HG03175 (cell line): Measurements from ENCODE around the gene PPP2R2D.
A peak's percentile ranks its signal among the peaks of the same experiment; 100 is the strongest.

Source experiments
- ATAC-seq: cut with Tn5 transposase; IDR thresholded peaks from one replicate; pipeline ENCODE4 v1.9.1; 2021; ENCODE audit warnings: mild to moderate bottlenecking, moderate library complexity; ENCODE audit not compliant: unreplicated experiment

PPP2R2D gene

GRCh38 chr10:131926253-131926652, 25.4 kb downstream of the PPP2R2D start:
- no peak for ATAC-seq

- ATAC-seq: no peak
These were observed 26.2 kb downstream of the PPP2R2D start for GRCh38 chr10:131926743-131927595.

- ATAC-seq: peak; percentile 76
These were observed 27.7 kb downstream of the PPP2R2D start for GRCh38 chr10:131928248-131929095.

GRCh38 chr10:131929122-131929845, 28.5 kb downstream of the PPP2R2D start:
- ATAC-seq: no peak

- no peak for ATAC-seq
These were observed 29.3 kb downstream of the PPP2R2D start for GRCh38 chr10:131930150-131930549.

- no peak for ATAC-seq
These were observed 29.9 kb downstream of the PPP2R2D start for GRCh38 chr10:131930586-131931330.

- ATAC-seq: no peak
These were observed 31.2 kb downstream of the PPP2R2D start for GRCh38 chr10:131931981-131932380.

- ATAC-seq: no peak
These were observed 32.3 kb downstream of the PPP2R2D start for GRCh38 chr10:131933016-131933695.

DNA sequence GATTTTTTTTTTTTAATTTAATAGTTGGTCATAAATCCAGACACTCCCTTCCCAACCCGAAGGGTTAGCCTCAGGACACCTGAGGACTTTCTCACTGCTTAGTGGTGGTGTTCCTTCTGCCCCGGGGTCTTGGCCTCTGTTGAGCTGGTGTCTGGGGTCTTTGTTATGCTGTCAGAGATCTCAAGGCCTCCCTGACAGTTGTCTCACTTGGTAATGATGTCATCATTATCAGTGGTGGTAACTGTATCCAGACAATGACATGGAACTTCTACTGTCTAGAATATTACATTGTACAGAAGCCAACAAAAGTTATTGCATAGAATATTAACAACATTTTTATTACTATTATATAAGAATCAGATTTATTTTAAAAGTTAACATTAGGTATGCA, 32.9 kb downstream of the PPP2R2D start:
- no peak for ATAC-seq

GRCh38 chr10:131934769-131935168, 34.0 kb downstream of the PPP2R2D start:
- ATAC-seq: no peak

DNA sequence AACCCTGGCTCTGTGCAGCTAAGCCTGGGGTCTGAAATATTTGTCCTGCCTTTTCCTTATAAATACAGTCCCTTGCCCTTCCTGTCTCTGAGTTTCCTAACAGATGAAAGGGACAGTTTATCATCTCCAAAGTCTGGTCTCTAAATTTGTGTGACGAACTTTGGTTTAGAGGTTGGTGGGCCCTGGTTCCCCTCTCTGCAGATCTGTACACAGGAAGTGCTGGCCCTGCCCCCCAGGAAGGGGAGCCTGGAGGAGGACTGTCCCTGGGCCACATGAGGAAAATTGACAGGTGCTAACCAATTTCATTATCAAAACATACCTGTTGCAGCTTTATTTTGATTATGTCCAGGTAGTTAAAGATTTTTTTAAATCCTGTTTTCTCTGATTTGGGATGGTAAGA, 34.5 kb downstream of the PPP2R2D start:
- no peak for ATAC-seq

- ATAC-seq: no peak
These were observed 35.5 kb downstream of the PPP2R2D start for GRCh38 chr10:131936294-131936693.

- no peak for ATAC-seq
These were observed 35.9 kb downstream of the PPP2R2D start for GRCh38 chr10:131936736-131937135.

DNA sequence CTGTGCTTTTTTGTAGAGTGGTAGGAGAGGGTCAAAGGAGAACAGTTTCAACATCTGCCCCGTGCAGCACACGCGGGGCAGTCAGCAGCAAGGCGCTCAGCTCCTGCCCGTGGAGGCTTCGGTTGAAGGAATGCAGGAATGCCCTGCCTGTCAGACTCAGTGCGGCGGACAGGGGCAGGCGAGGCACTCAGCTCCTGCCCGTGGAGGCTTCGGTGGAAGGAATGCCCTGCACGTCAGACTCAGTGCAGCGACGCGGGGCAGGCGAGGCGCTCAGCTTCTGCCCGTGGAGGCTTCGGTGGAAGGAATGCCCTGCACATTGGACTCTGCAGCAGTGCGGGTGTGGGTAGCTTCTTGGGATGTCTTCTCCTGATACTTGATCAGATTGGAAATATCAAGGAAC, 37.0 kb downstream of the PPP2R2D start:
- ATAC-seq: no peak

GRCh38 chr10:131938681-131939080, 37.9 kb downstream of the PPP2R2D start:
- no peak for ATAC-seq

- ATAC-seq: no peak
These were observed 41.6 kb downstream of the PPP2R2D start for GRCh38 chr10:131942455-131942854.

DNA sequence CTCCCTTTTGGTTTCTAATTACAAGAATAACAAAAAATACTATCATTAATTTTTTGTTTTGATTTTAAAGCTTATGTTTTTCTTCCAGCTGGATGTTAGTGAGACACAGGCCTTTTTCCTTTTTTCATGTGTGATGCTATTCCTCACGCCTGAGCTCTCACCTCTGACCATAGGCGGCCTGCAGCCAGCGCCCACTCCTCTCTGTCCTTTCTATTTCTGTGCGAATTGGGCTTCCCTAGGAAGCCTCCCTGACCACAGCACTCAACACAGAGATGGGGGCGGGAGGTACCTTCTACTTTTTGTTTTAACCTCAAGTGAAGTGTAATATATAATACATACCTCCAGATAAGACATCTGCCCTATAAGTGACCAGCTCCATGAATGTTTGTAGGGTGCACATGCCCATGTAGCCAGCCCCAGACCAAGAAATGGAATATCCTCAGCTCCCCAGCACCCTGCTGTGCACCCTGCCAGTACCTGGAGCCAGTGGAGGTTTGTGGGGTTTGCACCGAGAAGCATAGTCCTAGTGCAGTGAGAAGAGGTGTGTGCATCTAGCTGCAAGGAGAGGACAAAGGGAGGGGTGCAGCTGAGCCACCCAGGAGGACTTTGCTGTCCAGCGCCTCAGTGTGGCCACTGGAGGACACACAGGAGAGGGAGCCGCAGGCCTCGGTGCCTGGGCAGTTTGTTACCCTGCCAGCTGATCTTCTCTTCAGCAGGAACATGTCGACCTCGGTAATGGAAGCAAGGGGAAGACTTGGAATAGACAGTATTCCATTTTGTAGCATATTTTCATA, 42.4 kb downstream of the PPP2R2D start:
- ATAC-seq: no peak

DNA sequence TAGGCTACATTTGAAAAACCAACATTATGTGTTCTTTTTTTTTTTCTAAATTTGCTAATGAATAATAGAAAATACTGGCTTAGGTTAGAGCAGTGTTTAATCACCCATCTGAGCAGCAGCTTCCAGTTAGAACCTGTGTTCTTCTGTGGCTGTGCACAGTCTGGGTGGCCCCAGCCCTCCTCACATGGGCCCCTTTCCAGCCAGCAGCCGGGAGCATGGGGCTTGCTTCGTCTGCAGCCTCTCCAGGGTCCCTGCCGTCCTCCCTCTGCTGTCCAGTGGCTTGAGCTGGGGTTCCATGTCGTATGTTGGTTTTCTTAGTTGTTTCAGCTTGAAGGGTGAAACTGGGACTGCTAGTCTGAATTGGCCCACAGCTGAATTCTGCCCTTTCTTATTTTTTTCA, 43.6 kb downstream of the PPP2R2D start:
- ATAC-seq: no peak

DNA sequence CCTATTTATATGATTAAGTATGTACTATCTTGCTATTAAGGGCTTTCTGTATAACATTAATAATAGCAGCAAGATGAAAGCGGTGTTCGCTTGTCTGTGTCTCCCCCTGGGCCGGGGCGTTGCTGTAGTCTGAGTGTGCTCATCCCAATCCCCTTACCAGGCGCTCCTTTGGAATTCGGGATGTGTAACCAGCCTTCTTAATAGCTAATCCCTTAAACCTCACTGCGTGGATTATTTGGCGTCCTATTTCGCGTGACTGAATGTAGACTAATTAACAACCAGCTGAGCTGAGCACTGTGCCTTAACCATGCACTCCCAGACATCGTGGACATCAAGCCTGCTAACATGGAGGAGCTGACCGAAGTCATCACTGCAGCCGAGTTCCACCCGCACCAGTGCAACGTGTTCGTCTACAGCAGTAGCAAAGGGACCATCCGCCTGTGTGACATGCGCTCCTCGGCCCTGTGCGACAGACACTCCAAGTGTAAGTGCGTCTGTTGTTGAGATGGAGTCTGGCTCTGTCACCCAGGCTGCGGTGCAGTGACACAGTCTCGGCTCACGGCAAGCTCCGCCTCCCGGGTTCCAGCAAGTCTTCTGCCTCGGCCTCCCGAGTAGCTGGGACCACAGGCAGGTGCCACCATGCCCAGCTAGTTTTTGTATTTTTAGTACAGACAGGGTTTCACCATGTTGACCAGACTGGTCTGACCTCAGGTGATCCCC, 44.3 kb downstream of the PPP2R2D start:
- ATAC-seq: no peak
